Cardiac muscle cell (in vitro differentiated cells and primary cell): ENCODE data around the gene LSM14B. TPM values are rescaled to one million over a fixed set of nuclear protein-coding genes. Genes with fewer than 3 reads are reported as not detected.

Experiments used
- DNase-seq, 2 donors: peaks; one replicate each; pipeline versions ENCODE4 v3.0.0 to v3.0.0-alpha.2; 2010 to 2017; ENCODE audit warnings: low read depth in 1 of 2, low spot score in 1 of 2
- H3K27ac ChIP-seq: fragments of 200-600 bp; sonication (generic); 2 replicates; pipeline ENCODE4 v1.5.1; 2016
- H3K27me3 ChIP-seq: fragments of 200-600 bp; sonication (generic); 2 replicates; pipeline ENCODE4 v1.6.0; 2016; ENCODE audit warnings: control low read depth
- H3K36me3 ChIP-seq: fragments of 200-600 bp; sonication (generic); 2 replicates; pipeline ENCODE4 v1.5.1; 2016; ENCODE audit warnings: control low read depth
- H3K4me1 ChIP-seq: fragments of 200-600 bp; sonication (generic); 2 replicates; pipeline ENCODE4 v1.8.1; 2017; ENCODE audit warnings: low read depth, mild to moderate bottlenecking, mixed run types
- H3K4me3 ChIP-seq: fragments of 200-600 bp; sonication (generic); 2 replicates; pipeline ENCODE4 v1.5.1; 2016; ENCODE audit warnings: mild to moderate bottlenecking
- H3K9me3 ChIP-seq: fragments of 200-600 bp; sonication (generic); 2 replicates; pipeline ENCODE4 v1.5.1; 2017; ENCODE audit warnings: low read depth, mild to moderate bottlenecking, control low read depth
- CTCF ChIP-seq: IDR thresholded peaks from 2 replicates; pipeline ENCODE4 v1.5.1; 2012; ENCODE audit warnings: low read depth, mild to moderate bottlenecking, low read length
- polyA plus RNA-seq: library from polyadenylated mRNA; unstranded; fragments of >200 nt; fragmentation: Nextera tagmentation; extraction: Ambion mirVana; gene quantifications from 2 replicates; pipeline ENCODE4 v1.2.1, GENCODE V29; 2016
- total RNA-seq: library from RNA; depleted of rRNA; stranded (reverse); fragments of >200 nt; gene quantifications from 2 replicates; pipeline ENCODE4 v1.2.3, GENCODE V29; 2016

The LSM14B gene
- total and polyA plus RNA-seq, 2 experiments from 2014 or later = 6.5 to 71.8 TPM

- H3K27me3 ChIP-seq = no peaks in the 10 kb centered on the region
These were observed 35.8 kb downstream of the LSM14B start for GRCh38 chr20:62158088-62158400.

GRCh38 chr20:62158541-62158940, 36.3 kb downstream of the LSM14B start:
- DNase-seq = no peak
- TF ChIP-seq CTCF = no peak
- H3K27ac ChIP-seq = no peak overlapping the region
- no peaks in the 10 kb centered on the region for H3K27me3 ChIP-seq
- H3K4me3 ChIP-seq = no peak overlapping the region
- H3K36me3 ChIP-seq = peaks cover 15% of the 10 kb centered on the region
- peaks cover 7% of the 10 kb centered on the region for H3K4me1 ChIP-seq
- no peaks in the 10 kb centered on the region for H3K9me3 ChIP-seq

More at GRCh38 chr20:62158088-62158400, 35.8 kb downstream of the LSM14B start:
- DNase-seq = no peak
- no peak overlapping the region for H3K4me3 ChIP-seq
- H3K4me1 ChIP-seq = peaks cover 7% of the 10 kb centered on the region
- H3K27ac ChIP-seq = no peak overlapping the region
- H3K9me3 ChIP-seq = no peaks in the 10 kb centered on the region
- H3K36me3 ChIP-seq = peaks cover 11% of the 10 kb centered on the region
- no peak for TF ChIP-seq CTCF

GRCh38 chr20:62159052-62159451, 36.8 kb downstream of the LSM14B start:
- DNase-seq = no peak
- TF ChIP-seq CTCF = no peak

GRCh38 chr20:62159839-62160238, 37.6 kb downstream of the LSM14B start:
- Histone ChIP-seq H3K4me1 (peaks cover 7% of the 10 kb centered on the region), H3K4me3 (no peak overlapping the region), H3K9me3 (no peaks in the 10 kb centered on the region), H3K27ac (no peak overlapping the region), H3K36me3 (peaks cover 22% of the 10 kb centered on the region), H3K27me3 (no peaks in the 10 kb centered on the region)
- TF ChIP-seq CTCF = no peak
- no peak for DNase-seq

More at GRCh38 chr20:62159052-62159451, 36.8 kb downstream of the LSM14B start:
- no peak overlapping the region for H3K4me3 ChIP-seq
- H3K27ac ChIP-seq = no peak overlapping the region
- H3K4me1 ChIP-seq = peaks cover 7% of the 10 kb centered on the region
- H3K36me3 ChIP-seq = peaks cover 20% of the 10 kb centered on the region
- no peaks in the 10 kb centered on the region for H3K9me3 ChIP-seq
- no peaks in the 10 kb centered on the region for H3K27me3 ChIP-seq

- peaks cover 24% of the 10 kb centered on the region for H3K36me3 ChIP-seq
- DNase-seq = no peak
- no peak overlapping the region for H3K27ac ChIP-seq
- TF ChIP-seq CTCF = no peak
- H3K4me3 ChIP-seq = no peak overlapping the region
- H3K27me3 ChIP-seq = no peaks in the 10 kb centered on the region
- peaks cover 7% of the 10 kb centered on the region for H3K4me1 ChIP-seq
- no peaks in the 10 kb centered on the region for H3K9me3 ChIP-seq
These were observed 38.0 kb downstream of the LSM14B start for GRCh38 chr20:62160253-62160652.

GRCh38 chr20:62160876-62161275, 38.6 kb downstream of the LSM14B start:
- no peak for DNase-seq
- Histone ChIP-seq H3K27me3 (no peaks in the 10 kb centered on the region), H3K4me3 (no peak overlapping the region), H3K27ac (no peak overlapping the region), H3K4me1 (peaks cover 7% of the 10 kb centered on the region), H3K36me3 (peaks cover 30% of the 10 kb centered on the region), H3K9me3 (no peaks in the 10 kb centered on the region)
- TF ChIP-seq CTCF = no peak
